NCI-H128 (cell line): Measurements from ENCODE around the gene MTCL3.
"Not testable (repeated sequence)": the region's sequence is repeated elsewhere in the genome, so short reads cannot be mapped to it uniquely, and the experiment has no call there.

Experiments
- DNase-seq: peaks from one replicate; lab custom pipeline; 2025; ENCODE audit not compliant: unreplicated experiment; lab: John Stamatoyannopoulos, UW

Gene MTCL3

GRCh38 chr6:127436578-127437110 lies 82.5 kb downstream of the MTCL3 start:
- no peak for DNase-seq

DNA sequence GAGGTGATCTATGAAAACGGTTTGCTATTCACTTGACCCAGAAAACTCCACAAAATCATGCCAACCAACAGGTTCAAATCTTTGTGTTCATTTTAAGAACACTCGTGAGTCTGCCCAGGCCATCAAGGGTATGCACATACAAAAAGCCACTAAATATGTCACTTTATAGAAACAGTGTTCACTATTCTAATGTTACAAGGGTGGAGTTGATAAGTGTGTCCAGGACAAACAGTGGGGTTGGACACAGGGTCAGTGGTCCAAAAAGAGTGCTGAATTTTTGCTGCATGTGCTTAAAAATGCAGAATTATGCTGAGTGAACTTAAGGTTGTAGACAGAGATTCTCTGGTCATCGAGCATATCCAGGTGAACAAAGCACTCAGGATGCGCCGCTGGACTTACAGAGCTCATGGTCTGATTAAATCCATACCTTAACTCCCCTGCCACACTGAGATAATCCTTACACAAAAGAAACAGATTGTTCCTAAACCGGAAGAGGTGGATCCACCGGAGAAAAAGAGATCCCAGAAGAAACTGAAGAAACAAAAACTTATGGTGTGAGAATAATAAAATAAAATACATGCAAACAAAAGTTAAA lies 83.4 kb downstream of the MTCL3 start:
- DNase-seq = no peak

DNA sequence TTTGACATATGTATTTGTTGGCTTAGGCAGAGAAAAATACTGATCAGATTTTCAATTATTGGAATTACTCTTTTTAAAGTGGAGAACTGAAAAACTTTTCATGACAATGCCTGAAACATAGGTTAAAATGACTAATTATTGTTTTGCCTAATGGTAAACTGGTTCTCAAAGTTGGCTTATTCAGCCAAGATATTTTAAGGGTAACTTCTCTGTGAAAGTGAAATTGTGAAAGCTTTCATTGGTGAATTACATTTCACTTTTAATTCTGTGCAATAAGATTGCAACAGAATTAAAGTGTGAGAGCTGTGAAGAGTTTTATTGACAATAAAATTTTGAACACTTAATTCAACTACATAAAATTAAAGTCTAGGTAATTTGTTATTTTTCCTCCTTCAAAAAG lies 84.5 kb downstream of the MTCL3 start:
- DNase-seq = no peak

DNA sequence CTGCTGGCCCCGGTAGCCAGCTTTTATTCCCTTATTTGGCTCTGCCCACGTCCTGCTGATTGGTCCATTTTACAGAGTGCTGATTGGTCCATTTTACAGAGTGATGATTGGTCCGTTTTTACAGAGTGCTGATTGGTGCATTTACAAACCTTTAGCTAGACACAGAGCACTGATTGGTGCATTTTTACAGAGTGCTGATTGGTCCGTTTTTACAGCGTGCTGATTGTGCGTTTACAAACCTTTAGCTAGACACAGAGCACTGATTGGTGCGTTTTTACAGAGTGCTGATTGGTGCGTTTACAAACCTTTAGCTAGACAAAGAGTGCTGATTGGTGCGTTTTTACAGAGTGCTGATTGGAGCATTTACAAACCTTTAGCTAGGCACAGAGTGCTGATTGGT lies 90.6 kb downstream of the MTCL3 start:
- not testable (repeated sequence) for DNase-seq

- DNase-seq = no peak
Measured at GRCh38 chr6:127423921-127424320, 95.2 kb downstream of the MTCL3 start.
